ENCODE measurements around the gene LRRC72.

LRRC72 gene

GRCh38 chr7:16526742-16527540 lies at the start of gene LRRC72:
Gene LRRC72, plus strand, starts transcription at chr7:16526825. Its CDS starts 128 bp downstream, at chr7:16526953.
- Histone ChIP-seq H3F3A (ENCODE audit: insufficient read depth, low read length) (no peaks in the 10 kb centered on the region), H3K9me2 (replicated peaks; ENCODE audit: insufficient read depth, low read length) (no peaks in the 10 kb centered on the region), H3K4me3 (ENCODE audit: low read length) (no peak within 1 kb of the TSS), H3K9ac (ENCODE audit: low read length) (no peak within 1 kb of the TSS), H3K27ac (ENCODE audit: low read length) (no peak within 1 kb of the TSS), H3K79me2 (ENCODE audit: low read length) (no peaks in the 10 kb centered on the region), H3K9me3 (replicated peaks; ENCODE audit: insufficient read depth, low read length) (no peaks in the 10 kb centered on the region), H4K20me1 (ENCODE audit: insufficient read depth, low read length) (no peaks in the 10 kb centered on the region), H3K36me3 (replicated peaks; ENCODE audit: insufficient read depth, low read length) (no peaks in the 10 kb centered on the region), H2AFZ (ENCODE audit: low read length) (no peak within 1 kb of the TSS), H3K4me1 (ENCODE audit: low read length) (no peaks in the 10 kb centered on the region), H3K4me2 (ENCODE audit: low read depth, low read length) (no peak within 1 kb of the TSS), H3K27me3 (replicated peaks; ENCODE audit: insufficient read depth, low read length) (no peaks in the 10 kb centered on the region)
- TF ChIP-seq, protein P1, sequence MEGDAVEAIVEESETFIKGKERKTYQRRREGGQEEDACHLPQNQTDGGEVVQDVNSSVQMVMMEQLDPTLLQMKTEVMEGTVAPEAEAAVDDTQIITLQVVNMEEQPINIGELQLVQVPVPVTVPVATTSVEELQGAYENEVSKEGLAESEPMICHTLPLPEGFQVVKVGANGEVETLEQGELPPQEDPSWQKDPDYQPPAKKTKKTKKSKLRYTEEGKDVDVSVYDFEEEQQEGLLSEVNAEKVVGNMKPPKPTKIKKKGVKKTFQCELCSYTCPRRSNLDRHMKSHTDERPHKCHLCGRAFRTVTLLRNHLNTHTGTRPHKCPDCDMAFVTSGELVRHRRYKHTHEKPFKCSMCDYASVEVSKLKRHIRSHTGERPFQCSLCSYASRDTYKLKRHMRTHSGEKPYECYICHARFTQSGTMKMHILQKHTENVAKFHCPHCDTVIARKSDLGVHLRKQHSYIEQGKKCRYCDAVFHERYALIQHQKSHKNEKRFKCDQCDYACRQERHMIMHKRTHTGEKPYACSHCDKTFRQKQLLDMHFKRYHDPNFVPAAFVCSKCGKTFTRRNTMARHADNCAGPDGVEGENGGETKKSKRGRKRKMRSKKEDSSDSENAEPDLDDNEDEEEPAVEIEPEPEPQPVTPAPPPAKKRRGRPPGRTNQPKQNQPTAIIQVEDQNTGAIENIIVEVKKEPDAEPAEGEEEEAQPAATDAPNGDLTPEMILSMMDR (IDR thresholded peaks at IDR 0.05; ENCODE audit: low read length): no peak
- TF ChIP-seq EZH2phosphoT487 (IDR thresholded peaks at IDR 0.05; ENCODE audit: low read length): no peak
- no peak for TF ChIP-seq EZH2 (optimal IDR thresholded peaks at IDR 0.05; ENCODE audit: low read depth, low read length)
- no peak for DNase-seq

GRCh38 chr7:16479161-16479560 lies 47.5 kb upstream of the LRRC72 start:
- H3K36me3 ChIP-seq (replicated peaks; ENCODE audit: insufficient read depth, low read length): no peaks in the 10 kb centered on the region
- no peak overlapping the region for H2AFZ ChIP-seq (ENCODE audit: low read length)
- no peaks in the 10 kb centered on the region for H3F3A ChIP-seq (ENCODE audit: insufficient read depth, low read length)
- H3K9me2 ChIP-seq (replicated peaks; ENCODE audit: insufficient read depth, low read length): no peaks in the 10 kb centered on the region
- H3K27ac ChIP-seq (ENCODE audit: low read length): no peak overlapping the region
- no peaks in the 10 kb centered on the region for H4K20me1 ChIP-seq (ENCODE audit: insufficient read depth, low read length)
- H3K4me2 ChIP-seq (ENCODE audit: low read depth, low read length): no peak overlapping the region
- H3K9ac ChIP-seq (ENCODE audit: low read length): no peak overlapping the region
- H3K4me3 ChIP-seq (ENCODE audit: low read length): no peak overlapping the region
- H3K9me3 ChIP-seq (replicated peaks; ENCODE audit: insufficient read depth, low read length): no peaks in the 10 kb centered on the region
- H3K27me3 ChIP-seq (replicated peaks; ENCODE audit: insufficient read depth, low read length): no peaks in the 10 kb centered on the region
- no peak for DNase-seq
- H3K79me2 ChIP-seq (ENCODE audit: low read length): no peaks in the 10 kb centered on the region
- no peak for TF ChIP-seq EZH2 (optimal IDR thresholded peaks at IDR 0.05; ENCODE audit: low read depth, low read length)
- no peak for TF ChIP-seq EZH2phosphoT487 (IDR thresholded peaks at IDR 0.05; ENCODE audit: low read length)
- TF ChIP-seq, protein P1 (IDR thresholded peaks at IDR 0.05; ENCODE audit: low read length): no peak
- no peaks in the 10 kb centered on the region for H3K4me1 ChIP-seq (ENCODE audit: low read length)

- Histone ChIP-seq H3F3A (ENCODE audit: insufficient read depth, low read length) (no peaks in the 10 kb centered on the region), H3K4me3 (ENCODE audit: low read length) (no peak overlapping the region), H3K9ac (ENCODE audit: low read length) (no peak overlapping the region), H3K27me3 (replicated peaks; ENCODE audit: insufficient read depth, low read length) (no peaks in the 10 kb centered on the region), H3K9me3 (replicated peaks; ENCODE audit: insufficient read depth, low read length) (no peaks in the 10 kb centered on the region), H3K4me1 (ENCODE audit: low read length) (no peaks in the 10 kb centered on the region), H3K4me2 (ENCODE audit: low read depth, low read length) (no peak overlapping the region), H3K79me2 (ENCODE audit: low read length) (no peaks in the 10 kb centered on the region), H3K9me2 (replicated peaks; ENCODE audit: insufficient read depth, low read length) (no peaks in the 10 kb centered on the region), H3K36me3 (replicated peaks; ENCODE audit: insufficient read depth, low read length) (no peaks in the 10 kb centered on the region), H2AFZ (ENCODE audit: low read length) (no peak overlapping the region), H3K27ac (ENCODE audit: low read length) (no peak overlapping the region), H4K20me1 (ENCODE audit: insufficient read depth, low read length) (no peaks in the 10 kb centered on the region)
- TF ChIP-seq, protein P1 (IDR thresholded peaks at IDR 0.05; ENCODE audit: low read length): no peak
- no peak for TF ChIP-seq EZH2 (optimal IDR thresholded peaks at IDR 0.05; ENCODE audit: low read depth, low read length)
- no peak for TF ChIP-seq EZH2phosphoT487 (IDR thresholded peaks at IDR 0.05; ENCODE audit: low read length)
- DNase-seq: no peak
These were observed 47.0 kb upstream of the LRRC72 start for GRCh38 chr7:16479591-16479990.

Measured in MM.1S (cell line).